C4-2B (cell line): ENCODE results near the gene MVB12A.
A peak's percentile ranks its signal among the peaks of the same experiment; 100 is the strongest.

Experiments used
- H3K27ac ChIP-seq: fragments of 450-650 bp; 2 replicates; pipeline ENCODE4 v1.5.1; 2017
- ZFX ChIP-seq: fragments of 450-650 bp; IDR thresholded peaks from 2 replicates; pipeline ENCODE4 v1.6.1; 2017
- TF ChIP-seq, protein P1 (sequence below): fragments of 450-650 bp; conservative IDR thresholded peaks from 2 replicates; pipeline ENCODE4 v1.5.1; 2017; ENCODE audit warnings: mild to moderate bottlenecking

The MVB12A gene

DNA sequence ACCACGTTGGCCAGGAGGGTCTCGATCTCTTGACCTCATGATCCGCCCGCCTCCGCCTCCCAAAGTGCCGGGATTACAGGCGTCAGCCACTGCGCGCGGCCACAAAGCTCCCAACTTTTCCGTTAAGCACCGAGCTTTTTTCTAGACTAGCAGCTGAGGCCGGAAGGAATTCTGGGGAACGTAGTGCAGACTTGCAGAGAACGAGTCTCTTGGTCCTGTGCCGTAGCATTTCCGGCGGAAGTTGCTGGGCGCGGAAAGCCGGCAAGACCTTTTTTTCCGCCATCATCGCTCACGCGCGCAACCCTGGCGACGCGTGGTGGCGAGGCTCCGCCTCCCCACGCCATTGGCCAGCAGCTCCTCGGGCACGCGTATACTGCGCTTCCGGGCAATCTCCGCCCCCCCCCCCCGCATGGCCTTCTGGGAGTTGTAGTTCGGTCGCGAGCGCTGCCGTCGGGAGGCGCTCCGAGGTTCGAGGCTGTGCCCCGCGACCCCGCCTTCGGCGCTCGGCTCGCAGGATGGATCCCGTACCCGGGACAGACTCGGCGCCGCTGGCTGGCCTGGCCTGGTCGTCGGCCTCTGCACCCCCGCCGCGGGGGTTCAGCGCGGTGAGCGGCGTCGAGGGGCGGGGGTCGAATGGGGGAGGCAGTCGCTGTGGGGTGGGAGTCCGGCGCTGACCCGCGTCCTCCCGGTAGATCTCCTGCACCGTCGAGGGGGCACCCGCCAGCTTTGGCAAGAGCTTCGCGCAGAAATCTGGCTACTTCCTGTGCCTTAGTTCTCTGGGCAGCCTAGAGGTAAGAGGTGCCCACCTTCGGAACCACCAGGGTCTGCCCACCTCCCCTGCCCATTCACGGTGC, at the start of gene MVB12A:
Gene MVB12A (plus strand): TSS at position 427 of the 854 bp plus-strand sequence. CDS start 89 bp downstream, at position 516.
- peak within 1 kb of the TSS; percentile 72 for H3K27ac ChIP-seq

GRCh38 chr19:17376935-17377600, 42.8 kb upstream of the MVB12A start, which contains the start of gene PLVAP:
PLVAP (minus strand) TSS chr19:17377342; CDS start chr19:17377288, 54 bp downstream.
- H3K27ac ChIP-seq, result no peak within 1 kb of the TSS
- TF ChIP-seq, protein P1, sequence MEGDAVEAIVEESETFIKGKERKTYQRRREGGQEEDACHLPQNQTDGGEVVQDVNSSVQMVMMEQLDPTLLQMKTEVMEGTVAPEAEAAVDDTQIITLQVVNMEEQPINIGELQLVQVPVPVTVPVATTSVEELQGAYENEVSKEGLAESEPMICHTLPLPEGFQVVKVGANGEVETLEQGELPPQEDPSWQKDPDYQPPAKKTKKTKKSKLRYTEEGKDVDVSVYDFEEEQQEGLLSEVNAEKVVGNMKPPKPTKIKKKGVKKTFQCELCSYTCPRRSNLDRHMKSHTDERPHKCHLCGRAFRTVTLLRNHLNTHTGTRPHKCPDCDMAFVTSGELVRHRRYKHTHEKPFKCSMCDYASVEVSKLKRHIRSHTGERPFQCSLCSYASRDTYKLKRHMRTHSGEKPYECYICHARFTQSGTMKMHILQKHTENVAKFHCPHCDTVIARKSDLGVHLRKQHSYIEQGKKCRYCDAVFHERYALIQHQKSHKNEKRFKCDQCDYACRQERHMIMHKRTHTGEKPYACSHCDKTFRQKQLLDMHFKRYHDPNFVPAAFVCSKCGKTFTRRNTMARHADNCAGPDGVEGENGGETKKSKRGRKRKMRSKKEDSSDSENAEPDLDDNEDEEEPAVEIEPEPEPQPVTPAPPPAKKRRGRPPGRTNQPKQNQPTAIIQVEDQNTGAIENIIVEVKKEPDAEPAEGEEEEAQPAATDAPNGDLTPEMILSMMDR, result no peak
- no peak for TF ChIP-seq ZFX

More for the DNA sequence above, at the start of gene MVB12A:
- TF ChIP-seq ZFX, result no peak
- TF ChIP-seq, protein P1, result no peak

- TF ChIP-seq, protein P1, result no peak
- no peak for TF ChIP-seq ZFX
Measured at GRCh38 chr19:17378271-17378670, 41.6 kb upstream of the MVB12A start.

GRCh38 chr19:17379221-17379631, 40.6 kb upstream of the MVB12A start:
- no peak overlapping the region for H3K27ac ChIP-seq
- TF ChIP-seq, protein P1, result no peak
- no peak for TF ChIP-seq ZFX

More at GRCh38 chr19:17378271-17378670, 41.6 kb upstream of the MVB12A start:
- H3K27ac ChIP-seq, result no peak overlapping the region

DNA sequence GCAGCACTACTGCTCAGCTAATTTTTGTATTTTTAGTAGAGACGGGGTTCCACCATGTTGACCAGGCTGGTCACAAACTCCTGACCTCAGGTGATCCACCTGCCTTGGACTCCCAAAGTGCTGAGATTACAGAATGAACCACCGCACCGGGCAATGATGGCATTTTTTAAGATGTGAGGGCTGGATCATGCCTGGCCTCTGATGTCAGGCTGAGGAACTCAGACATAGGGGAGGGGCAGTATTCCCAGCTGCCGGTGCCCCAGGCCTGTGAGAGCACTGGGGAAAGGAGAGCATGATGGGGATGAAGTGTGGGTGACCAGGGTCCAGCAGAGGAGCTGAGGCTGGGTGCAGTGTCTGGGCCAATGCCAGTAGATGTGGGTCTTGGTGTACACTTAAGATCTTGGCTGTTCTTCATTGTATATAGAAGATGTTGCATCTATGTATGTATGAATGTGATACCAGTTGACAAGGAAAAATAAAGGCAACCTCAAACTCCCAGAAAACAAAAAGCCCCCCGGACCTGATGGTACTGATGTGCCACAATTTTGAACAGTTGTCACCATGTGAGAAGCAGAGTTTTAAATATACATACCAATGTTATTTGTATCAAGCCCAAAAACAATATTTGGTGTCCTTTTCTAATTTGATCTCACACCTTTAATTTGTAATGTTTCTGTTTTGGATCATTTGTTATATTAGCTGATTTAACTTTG, 39.3 kb upstream of the MVB12A start:
- H3K27ac ChIP-seq, result no peak overlapping the region
- no peak for TF ChIP-seq ZFX

- no peak for TF ChIP-seq ZFX
- TF ChIP-seq, protein P1, result peak; percentile 95
Measured at GRCh38 chr19:17385878-17386611, 33.8 kb upstream of the MVB12A start.

GRCh38 chr19:17389288-17389687, 30.6 kb upstream of the MVB12A start:
- TF ChIP-seq ZFX, result no peak
- TF ChIP-seq, protein P1, result no peak
- no peak overlapping the region for H3K27ac ChIP-seq

More at GRCh38 chr19:17385878-17386611, 33.8 kb upstream of the MVB12A start:
- H3K27ac ChIP-seq, result no peak overlapping the region
